GM12878 (cell line): ENCODE results near the gene ARHGAP22. TPM values are rescaled to one million over a fixed set of nuclear protein-coding genes. Genes with fewer than 3 reads are reported as not detected.

ENCODE experiments used
- ATAC-seq: fragments of 200-7000 bp; cut with Tn5 transposase; 3 replicates; pipeline ENCODE4 v1.9.1; 2020; ENCODE audit warnings: mild to moderate bottlenecking, moderate library complexity
- BruUV-seq: library from RNA; stranded (reverse); fragments of 400-500 nt; replicated peaks from 2 replicates; lab custom pipeline; 2021; lab: Mats Ljungman, UMichigan
- CTCF ChIA-PET: fragments of 300-600 bp; sonication (Branson Sonifier 250); formaldehyde crosslinking; extraction: SDS; loops from one replicate; lab custom pipeline; 2021; ENCODE audit warnings: inconsistent platforms; lab: Yijun Ruan, JAX
- POLR2A ChIA-PET: fragments of 350-600 bp; formaldehyde crosslinking; extraction: SDS; loops from one replicate; lab custom pipeline; 2021; ENCODE audit warnings: inconsistent platforms; lab: Charles Lee
- RAD21 ChIA-PET: fragments of 300-600 bp; sonication (Branson Sonifier 250); formaldehyde crosslinking; loops from one replicate; lab custom pipeline; 2023; ENCODE audit warnings: antibody characterized with exemption; ENCODE audit not compliant: unreplicated experiment; lab: Charles Lee
- SMC1A ChIA-PET: fragments of 300-600 bp; sonication (Branson Sonifier 250); formaldehyde crosslinking; loops from one replicate; lab custom pipeline; 2023; ENCODE audit not compliant: unreplicated experiment, uncharacterized antibody; lab: Charles Lee
- DNase-seq: peaks from one replicate; pipeline ENCODE4 v3.0.0-alpha.2; 2011; ENCODE audit warnings: low read depth, low spot score
- FAIRE-seq: peaks from 3 replicates; lab custom pipeline; 2011; peaks lifted over from hg19 to GRCh38; lab: Jason Lieb, UNC
- H2AFZ ChIP-seq: 2 replicates; pipeline ENCODE4 v1.6.0; 2011; ENCODE audit warnings: low read depth, low read length, control low read depth; ENCODE audit not compliant: control insufficient read depth
- H3K27ac ChIP-seq: 2 replicates; pipeline ENCODE4 v1.5.1; 2011; ENCODE audit warnings: control low read depth; ENCODE audit not compliant: control insufficient read depth, insufficient read depth
- H3K27me3 ChIP-seq, 2 experiments: replicated peaks in 1 of 2; 2 replicates each; pipeline versions ENCODE4 v1.6.0 to v1.6.1; 2011; ENCODE audit warnings: low read length in 1 of 2; ENCODE audit not compliant: control insufficient read depth in 2 of 2, insufficient read depth in 2 of 2
- H3K36me3 ChIP-seq, 2 experiments: 2 replicates each; pipeline ENCODE4 v1.5.1; 2011; ENCODE audit warnings: low read length in 1 of 2; ENCODE audit not compliant: control insufficient read depth in 2 of 2, insufficient read depth in 2 of 2
- H3K4me1 ChIP-seq: 2 replicates; pipeline ENCODE4 v1.6.1; 2011; ENCODE audit warnings: mild to moderate bottlenecking, low read length, moderate library complexity, mixed read lengths; ENCODE audit not compliant: control insufficient read depth, insufficient read depth
- H3K4me2 ChIP-seq: 2 replicates; pipeline ENCODE4 v1.6.0; 2011; ENCODE audit warnings: control low read depth; ENCODE audit not compliant: control insufficient read depth, insufficient read depth
- H3K4me3 ChIP-seq: fragments of 200-600 bp; sonication (generic); 2 replicates; pipeline ENCODE4 v1.5.1; 2016
- H3K79me2 ChIP-seq: 2 replicates; pipeline ENCODE4 v1.6.0; 2011; ENCODE audit warnings: low read length; ENCODE audit not compliant: control insufficient read depth, insufficient read depth
- H3K9ac ChIP-seq: 2 replicates; pipeline ENCODE4 v1.8.0; 2011; ENCODE audit warnings: low read length, control low read depth, mixed read lengths; ENCODE audit not compliant: control insufficient read depth, insufficient read depth
- H3K9me3 ChIP-seq: replicated peaks from 3 replicates; pipeline ENCODE4 v1.5.1; 2011; ENCODE audit warnings: mild to moderate bottlenecking, low read length; ENCODE audit not compliant: control insufficient read depth, insufficient read depth
- H4K20me1 ChIP-seq: 2 replicates; pipeline ENCODE4 v1.6.0; 2011; ENCODE audit not compliant: control insufficient read depth, insufficient read depth
- BMI1 ChIP-seq: fragments of 450-650 bp; IDR thresholded peaks from 2 replicates; pipeline ENCODE4 v1.6.1; 2016; ENCODE audit warnings: mild to moderate bottlenecking, moderate library complexity, borderline replicate concordance
- ETV6 ChIP-seq, 2 experiments: fragments of 450-650 bp in 1 of 2; IDR thresholded peaks in 1 of 2; conservative IDR thresholded peaks in 1 of 2; 2 replicates each; pipeline ENCODE4 v1.6.1; 2014; ENCODE audit warnings: antibody characterized with exemption in 1 of 2, borderline replicate concordance in 1 of 2, low read depth in 1 of 2, mild to moderate bottlenecking in 1 of 2, moderate library complexity in 1 of 2
- HDAC2 ChIP-seq: fragments of 200-600 bp; sonication (generic); IDR thresholded peaks from 2 replicates; pipeline ENCODE4 v1.6.1; 2017
- IKZF1 ChIP-seq: fragments of 450-650 bp; conservative IDR thresholded peaks from 2 replicates; pipeline ENCODE4 v1.6.1; 2017; ENCODE audit warnings: antibody characterized with exemption, mild to moderate bottlenecking
- MEF2A ChIP-seq: IDR thresholded peaks from 2 replicates; pipeline ENCODE4 v1.6.1; 2011; ENCODE audit warnings: low read depth, mild to moderate bottlenecking, low read length, moderate library complexity; ENCODE audit not compliant: insufficient read depth
- NR2C2 ChIP-seq: IDR thresholded peaks from 2 replicates; pipeline ENCODE4 v1.6.1; 2011; ENCODE audit warnings: borderline replicate concordance, low read depth; ENCODE audit not compliant: control insufficient read depth, insufficient read length
- POLR2A ChIP-seq: IDR thresholded peaks from 2 replicates; pipeline ENCODE4 v1.6.1; 2011; ENCODE audit warnings: low read depth, mild to moderate bottlenecking, low read length
- SIX5 ChIP-seq: IDR thresholded peaks from 2 replicates; pipeline ENCODE4 v1.6.1; 2011; ENCODE audit warnings: mild to moderate bottlenecking, low read depth, low read length, moderate library complexity; ENCODE audit not compliant: severe bottlenecking
- SREBF1 ChIP-seq: IDR thresholded peaks from 2 replicates; pipeline ENCODE4 v1.6.1; 2012; ENCODE audit warnings: mild to moderate bottlenecking, low read length
- SUPT20H ChIP-seq: IDR thresholded peaks from 2 replicates; pipeline ENCODE4 v1.6.1; 2011; ENCODE audit warnings: low read depth, mild to moderate bottlenecking, low read length, moderate library complexity, borderline replicate concordance; ENCODE audit not compliant: control insufficient read depth
- ZBED1 ChIP-seq: IDR thresholded peaks from 2 replicates; pipeline ENCODE4 v1.6.1; 2016; ENCODE audit warnings: borderline replicate concordance
- WGBS: methylation state at CpG from one replicate; pipeline ENCODE4 v1.1.6; 2016; ENCODE audit warnings: low lambda C conversion rate; ENCODE audit not compliant: insufficient replicate concordance, insufficient coverage; ENCODE audit errors: missing lambda C conversion rate; 5-methylcytosine and 5-hydroxymethylcytosine counted together
- in situ Hi-C: fragments of 300-500 bp; cut with MboI; formaldehyde crosslinking; loops from 9 replicates; pipeline ENCODE4 v1.14.3; 2018; ENCODE audit warnings: mixed read lengths
- intact Hi-C: fragments of 100-400 bp; cut with micrococcal nuclease; formaldehyde crosslinking; loops from one replicate; pipeline ENCODE4 v1.14.2; 2022; ENCODE audit not compliant: unreplicated experiment
- polyA plus RNA-seq, 11 experiments: library from polyadenylated mRNA; depleted of rRNA in 4 of 11; unstranded in 6 of 11; stranded (reverse) in 5 of 11; fragments of >200 nt; fragmentation: Nextera tagmentation in 4 of 11; fragmentation: Illumina TruSeq in 1 of 11; extraction: Ambion mirVana in 4 of 11; extraction: Trizol in 1 of 11; gene quantifications; 1 replicate in 1 of 11; 2 replicates in 10 of 11; pipeline versions ENCODE4 v1.2.1 to v1.2.3, GENCODE V29; 2011 to 2016; ENCODE audit warnings: inconsistent platforms in 2 of 11, missing spikeins in 2 of 11, low read depth in 1 of 11
- total RNA-seq, 4 experiments: library from RNA; depleted of rRNA in 3 of 4; stranded (reverse); fragments of >200 nt in 3 of 4; fragmentation: Illumina TruSeq in 1 of 4; extraction: Trizol in 1 of 4; gene quantifications; 2 replicates each; pipeline versions ENCODE4 v1.2.1 to v1.2.3, GENCODE V29; 2013 to 2021
- TF ChIP-seq, protein P1 (sequence below): fragments of 150-350 bp; IDR thresholded peaks from 2 replicates; pipeline ENCODE4 v1.6.1; 2014; ENCODE audit warnings: mild to moderate bottlenecking, low read depth, low read length

Gene ARHGAP22
- total and polyA plus RNA-seq, 10 of the 15 experiments (the other 5 are each of a cell fraction or from before 2014, with no cell fraction given): 0.07 to 0.61 (median 0.18) TPM; not detected in 5

- no peak overlapping the region for H3K27ac ChIP-seq
- ChIA-PET SMC1A (interaction anchor here (0.6 to 0.9 kb wide), 2 partner anchors 109 to 192 kb away, joined by 3 read pairs; no protein-coding TSS in a partner anchor), POLR2A (interaction anchor here (0.6 kb wide), 1 partner anchor 1146 kb away, joined by 3 read pairs; no protein-coding TSS in a partner anchor), RAD21 (no interaction called here), CTCF (interaction anchor here (0.8 kb wide), 1 partner anchor 192 kb away, joined by 3 read pairs; no protein-coding TSS in a partner anchor)
- H3K9me3 ChIP-seq: no peaks in the 10 kb centered on the region
- no peak overlapping the region for H3K4me3 ChIP-seq
- WGBS: 18% methylated on average over 9 of the region's 9 CpGs
- no peak for FAIRE-seq
- no peaks in the 10 kb centered on the region for H3K36me3 ChIP-seq
- ATAC-seq: no peak
- DNase-seq: no peak
- BruUV-seq: no TSS peak
- no peak overlapping the region for H3K4me2 ChIP-seq
- no peaks in the 10 kb centered on the region for H3K79me2 ChIP-seq
- intact Hi-C loops (no loop called here), in situ Hi-C loops (no loop called here)
- no peak for TF ChIP-seq NR2C2
- no peak for TF ChIP-seq SREBF1
- TF ChIP-seq, protein P1, sequence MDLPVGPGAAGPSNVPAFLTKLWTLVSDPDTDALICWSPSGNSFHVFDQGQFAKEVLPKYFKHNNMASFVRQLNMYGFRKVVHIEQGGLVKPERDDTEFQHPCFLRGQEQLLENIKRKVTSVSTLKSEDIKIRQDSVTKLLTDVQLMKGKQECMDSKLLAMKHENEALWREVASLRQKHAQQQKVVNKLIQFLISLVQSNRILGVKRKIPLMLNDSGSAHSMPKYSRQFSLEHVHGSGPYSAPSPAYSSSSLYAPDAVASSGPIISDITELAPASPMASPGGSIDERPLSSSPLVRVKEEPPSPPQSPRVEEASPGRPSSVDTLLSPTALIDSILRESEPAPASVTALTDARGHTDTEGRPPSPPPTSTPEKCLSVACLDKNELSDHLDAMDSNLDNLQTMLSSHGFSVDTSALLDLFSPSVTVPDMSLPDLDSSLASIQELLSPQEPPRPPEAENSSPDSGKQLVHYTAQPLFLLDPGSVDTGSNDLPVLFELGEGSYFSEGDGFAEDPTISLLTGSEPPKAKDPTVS: no peak
- TF ChIP-seq MEF2A: no peak
- TF ChIP-seq POLR2A: no peak
- TF ChIP-seq IKZF1: no peak
- no peak for TF ChIP-seq HDAC2
- no peak for TF ChIP-seq ETV6 (conservative IDR thresholded peaks at IDR 0.05 in 1 of 2, IDR thresholded peaks at IDR 0.05 in 1 of 2; ENCODE audit: borderline replicate concordance in 1 of 2, low read depth in 1 of 2)
- TF ChIP-seq SUPT20H: no peak
- TF ChIP-seq BMI1: no peak
- TF ChIP-seq ZBED1: no peak
- TF ChIP-seq SIX5: no peak
- H4K20me1 ChIP-seq: no peaks in the 10 kb centered on the region
- no peaks in the 10 kb centered on the region for H3K4me1 ChIP-seq
- H2AFZ ChIP-seq: no peak overlapping the region
- H3K27me3 ChIP-seq: no peaks in the 10 kb centered on the region
- no peak overlapping the region for H3K9ac ChIP-seq
Measured at GRCh38 chr10:48464121-48464870, 140.6 kb downstream of the ARHGAP22 start.
